Left lung (tissue), 10 donors: ENCODE measurements around the gene ARHGAP30. TPM values are rescaled to one million over a fixed set of nuclear protein-coding genes. Genes with fewer than 3 reads are reported as not detected.
A peak's percentile ranks its signal among the peaks of the same experiment; 100 is the strongest.

Experiments
- ATAC-seq: fragments of 200-7000 bp; cut with Tn5 transposase; one replicate; pipeline ENCODE4 v1.9.1; 2020; ENCODE audit warnings: moderate library complexity
- DNase-seq, 4 donors: peaks; one replicate each; pipeline ENCODE4 v3.0.0-alpha.2; 2013 to 2020
- H3K27ac ChIP-seq, 2 donors: fragments of 200-600 bp; sonication (generic) in 1 of 2; one replicate each; pipeline versions ENCODE4 v1.5.0 to v1.8.0; 2020 to 2021
- H3K27me3 ChIP-seq, 2 donors: fragments of 200-600 bp; sonication (generic) in 1 of 2; one replicate each; pipeline versions ENCODE4 v1.5.0 to v1.8.0; 2020 to 2021
- H3K36me3 ChIP-seq, 2 donors: fragments of 200-600 bp; sonication (generic) in 1 of 2; one replicate each; pipeline versions ENCODE4 v1.5.0 to v1.8.0; 2020 to 2021
- H3K4me1 ChIP-seq, 2 donors: fragments of 200-600 bp; one replicate each; pipeline ENCODE4 v1.8.0; 2021
- H3K4me3 ChIP-seq, 2 donors: fragments of 200-600 bp; sonication (generic) in 1 of 2; one replicate each; pipeline versions ENCODE4 v1.5.0 to v1.8.0; 2020 to 2021; ENCODE audit warnings: mild to moderate bottlenecking in 1 of 2
- H3K9me3 ChIP-seq, 2 donors: fragments of 200-600 bp; sonication (generic) in 1 of 2; one replicate each; pipeline versions ENCODE4 v1.5.0 to v1.8.0; 2020 to 2021
- CTCF ChIP-seq, 2 donors: fragments of 200-600 bp; sonication (generic) in 1 of 2; IDR thresholded peaks; one replicate each; pipeline versions ENCODE4 v1.5.0 to v1.8.0; 2021; ENCODE audit warnings: antibody characterized with exemption in 2 of 2
- intact Hi-C, 2 donors: fragments of 100-400 bp; cut with DNase I; formaldehyde crosslinking; loops; one replicate each; pipeline versions ENCODE4 v1.11.2 to v1.14.2; 2022
- polyA plus RNA-seq, 6 donors: library from polyadenylated mRNA; unstranded; fragments of 120-200 nt; gene quantifications; one replicate each; pipeline ENCODE4 v1.2.1, GENCODE V29; 2013; ENCODE audit not compliant: insufficient read length in 6 of 6
- total RNA-seq, 2 donors: library from RNA; stranded (reverse); fragmentation: NEBNext Ultra II Directional; extraction: Animal tissue kit (Norgen Biotek cat#: 25700); gene quantifications; one replicate each; pipeline ENCODE4 v1.2.1, GENCODE V29; 2021
- donor health status: DM: no; HTN: yes; CAD: no.
- donor health status: DM: no; HTN: no; CAD: no.

Gene ARHGAP30
- total and polyA plus RNA-seq, 8 donors = 3.0 to 57.7 (median 4.2) TPM

- no peak for ATAC-seq
- peak overlapping the region; percentile 13 to 66 for H3K27ac ChIP-seq
Measured at GRCh38 chr1:161039546-161039945, 30.1 kb downstream of the ARHGAP30 start.

GRCh38 chr1:161039154-161039545 lies 30.5 kb downstream of the ARHGAP30 start:
- Histone ChIP-seq H3K4me3 (peak overlapping the region; percentile 56 to 61), H3K27ac (peak overlapping the region; percentile 13 to 66), H3K4me1 (peaks cover 7 to 44% of the 10 kb centered on the region in 2 donors), H3K36me3 (peaks cover 0 to 54% of the 10 kb centered on the region in 2 donors), H3K27me3 (no peaks in the 10 kb centered on the region), H3K9me3 (no peaks in the 10 kb centered on the region)
- DNase-seq (no peak), ATAC-seq (peak; percentile 2)
- no peak for TF ChIP-seq CTCF (IDR thresholded peaks at IDR 0.05)
- intact Hi-C loops = no loop called here

More at GRCh38 chr1:161039546-161039945, 30.1 kb downstream of the ARHGAP30 start:
- Histone ChIP-seq H3K36me3 (peaks cover 0 to 54% of the 10 kb centered on the region in 2 donors), H3K27me3 (no peaks in the 10 kb centered on the region), H3K9me3 (no peaks in the 10 kb centered on the region), H3K4me3 (no peak overlapping the region), H3K4me1 (peaks cover 11 to 48% of the 10 kb centered on the region in 2 donors)
- DNase-seq = no peak
- intact Hi-C loops = no loop called here
- no peak for TF ChIP-seq CTCF (IDR thresholded peaks at IDR 0.05)

GRCh38 chr1:161038523-161039153 lies 31.1 kb downstream of the ARHGAP30 start, which contains the start of gene TSTD1:
TSS of gene TSTD1 (minus strand) at chr1:161038964. CDS start at chr1:161038889, 75 bp downstream.
- peak in 3 of 4 donors; percentile 80 to 93 (median 84) for DNase-seq
- peaks cover 0 to 54% of the 10 kb centered on the region in 2 donors for H3K36me3 ChIP-seq

GRCh38 chr1:161037661-161038522 lies 31.8 kb downstream of the ARHGAP30 start:
- Histone ChIP-seq H3K9me3 (no peaks in the 10 kb centered on the region), H3K27me3 (no peaks in the 10 kb centered on the region), H3K36me3 (peaks cover 0 to 51% of the 10 kb centered on the region in 2 donors), H3K4me1 (peaks cover 2 to 34% of the 10 kb centered on the region in 2 donors), H3K27ac (peak overlapping the region in 1 of 2 donors; percentile 66), H3K4me3 (peak overlapping the region; percentile 56 to 61)
- intact Hi-C loops = no loop called here
- ATAC-seq = peak; percentile 44
- peak in 1 of 4 donors; percentile 40 for DNase-seq
- no peak for TF ChIP-seq CTCF (IDR thresholded peaks at IDR 0.05)

More at GRCh38 chr1:161038523-161039153, 31.1 kb downstream of the ARHGAP30 start, which contains the start of gene TSTD1:
- intact Hi-C loops = no loop called here
- TF ChIP-seq CTCF (IDR thresholded peaks at IDR 0.05) = no peak
- no peaks in the 10 kb centered on the region for H3K27me3 ChIP-seq
- H3K4me1 ChIP-seq = peaks cover 2 to 38% of the 10 kb centered on the region in 2 donors
- ATAC-seq = peak; percentile 96
- peak within 1 kb of the TSS; percentile 56 to 61 for H3K4me3 ChIP-seq
- H3K27ac ChIP-seq = peak within 1 kb of the TSS; percentile 13 to 66
- no peaks in the 10 kb centered on the region for H3K9me3 ChIP-seq

GRCh38 chr1:161033751-161034150 lies 35.9 kb downstream of the ARHGAP30 start:
- DNase-seq = no peak
- no peaks in the 10 kb centered on the region for H3K9me3 ChIP-seq
- H3K36me3 ChIP-seq = peaks cover 0 to 10% of the 10 kb centered on the region in 2 donors
- intact Hi-C loops = no loop called here
- no peak for TF ChIP-seq CTCF (IDR thresholded peaks at IDR 0.05)
- no peak overlapping the region for H3K27ac ChIP-seq
- no peak for ATAC-seq
- no peak overlapping the region for H3K4me3 ChIP-seq
- H3K27me3 ChIP-seq = no peaks in the 10 kb centered on the region
- H3K4me1 ChIP-seq = peaks cover 2 to 24% of the 10 kb centered on the region in 2 donors
